HepG2 (cell line): Measurements from ENCODE around the gene PSAPL1. TPM values are rescaled to one million over a fixed set of nuclear protein-coding genes. Genes with fewer than 3 reads are reported as not detected.

Experiments used
- ATAC-seq: fragments of 200-7000 bp; cut with Tn5 transposase; 3 replicates; pipeline ENCODE4 v1.9.1; 2020; ENCODE audit warnings: mild to moderate bottlenecking, moderate library complexity
- BruUV-seq: library from RNA; stranded (reverse); fragments of 400-500 nt; replicated peaks from 2 replicates; lab custom pipeline; 2021; lab: Mats Ljungman, UMichigan
- CTCF ChIA-PET: fragments of 300-600 bp; formaldehyde crosslinking; extraction: SDS; loops from one replicate; lab custom pipeline; 2021; ENCODE audit warnings: low total read pairs, inconsistent platforms, low intra/inter-chr PET ratio; lab: Yijun Ruan, JAX
- POLR2A ChIA-PET: fragments of 350-600 bp; sonication (Branson Sonifier 250); formaldehyde crosslinking; loops from one replicate; lab custom pipeline; 2020; ENCODE audit warnings: antibody characterized with exemption, inconsistent platforms; lab: Yijun Ruan, JAX
- DNase-seq: peaks from one replicate; pipeline ENCODE4 v3.0.0-alpha.2; 2015; ENCODE audit warnings: low spot score
- FAIRE-seq: peaks from 3 replicates; lab custom pipeline; 2011; peaks lifted over from hg19 to GRCh38; lab: Jason Lieb, UNC
- H2AFZ ChIP-seq: one replicate; pipeline ENCODE4 v1.6.1; 2011; ENCODE audit warnings: low read length, inconsistent platforms
- H3K27ac ChIP-seq: fragments of 300-600 bp; 3 replicates; pipeline ENCODE4 v1.8.0; 2011; ENCODE audit warnings: mixed run types, mild to moderate bottlenecking, mixed read lengths, low read length, inconsistent platforms; ENCODE audit not compliant: insufficient read depth; ENCODE audit errors: extremely low read length
- H3K27me3 ChIP-seq, 2 experiments: fragments of 200-600 bp in 1 of 2; 2 replicates in 1 of 2; 3 replicates in 1 of 2; pipeline versions ENCODE4 v1.6.0 to v1.8.0; 2011; ENCODE audit warnings: low read length in 2 of 2, mild to moderate bottlenecking in 2 of 2, moderate library complexity in 2 of 2, inconsistent platforms in 1 of 2; ENCODE audit not compliant: insufficient read depth in 2 of 2, control insufficient read depth in 1 of 2
- H3K36me3 ChIP-seq, 2 experiments: fragments of 200-600 bp in 1 of 2; replicated peaks in 1 of 2; 2 replicates in 1 of 2; 3 replicates in 1 of 2; pipeline versions ENCODE4 v1.5.1 to v1.8.0; 2011; ENCODE audit warnings: low read length in 2 of 2, inconsistent platforms in 1 of 2; ENCODE audit not compliant: insufficient read depth in 2 of 2, control insufficient read depth in 1 of 2
- H3K4me1 ChIP-seq: 2 replicates; pipeline ENCODE4 v1.5.1; 2012; ENCODE audit warnings: low read length, inconsistent platforms; ENCODE audit not compliant: insufficient read depth
- H3K4me2 ChIP-seq: 2 replicates; pipeline ENCODE4 v1.6.0; 2011; ENCODE audit warnings: low read depth, low read length, inconsistent platforms
- H3K4me3 ChIP-seq, 3 experiments: fragments of 200-600 bp in 1 of 3; sonication (generic), shearing (Covaris generic) in 1 of 3; replicated peaks in 1 of 3; 2 replicates each; pipeline ENCODE4 v1.5.1; 2011 to 2016; ENCODE audit warnings: low read length in 3 of 3, inconsistent platforms in 2 of 3, low read depth in 2 of 3, mild to moderate bottlenecking in 2 of 3, control low read depth in 1 of 3, mixed read lengths in 1 of 3; ENCODE audit not compliant: insufficient read depth in 1 of 3
- H3K79me2 ChIP-seq: one replicate; pipeline ENCODE4 v1.6.1; 2011; ENCODE audit warnings: low read length, inconsistent platforms; ENCODE audit not compliant: insufficient read depth
- H3K9ac ChIP-seq: 2 replicates; pipeline ENCODE4 v1.6.0; 2011; ENCODE audit warnings: mild to moderate bottlenecking, low read depth, low read length, inconsistent platforms; ENCODE audit not compliant: insufficient read depth
- H3K9me3 ChIP-seq: 2 replicates; pipeline ENCODE4 v1.5.1; 2012; ENCODE audit warnings: mild to moderate bottlenecking, low read length
- H4K20me1 ChIP-seq: 2 replicates; pipeline ENCODE4 v1.6.0; 2011; ENCODE audit warnings: inconsistent platforms, mild to moderate bottlenecking, low read length, moderate library complexity; ENCODE audit not compliant: insufficient read depth
- ARID5B ChIP-seq: IDR thresholded peaks from 2 replicates; pipeline ENCODE4 v1.4.0; 2020; ENCODE audit warnings: mild to moderate bottlenecking, missing genetic modification reagents
- ARNT2 ChIP-seq: sonication (generic); formaldehyde crosslinking; IDR thresholded peaks from 2 replicates; pipeline ENCODE4 v1.8.0; 2022; ENCODE audit warnings: mild to moderate bottlenecking, low read depth, missing genetic modification reagents, moderate library complexity
- GATA4 ChIP-seq: sonication (generic); IDR thresholded peaks from 2 replicates; pipeline ENCODE4 v1.6.1; 2016; ENCODE audit warnings: antibody characterized with exemption, low read depth, borderline replicate concordance
- HOXA7 ChIP-seq: sonication (generic); formaldehyde crosslinking; IDR thresholded peaks from 2 replicates; pipeline ENCODE4 v1.8.1; 2022; ENCODE audit warnings: mild to moderate bottlenecking, missing genetic modification reagents, moderate library complexity
- JUNB ChIP-seq: sonication (generic); formaldehyde crosslinking; IDR thresholded peaks from 2 replicates; pipeline ENCODE4 v1.8.0; 2022; ENCODE audit warnings: missing genetic modification reagents, mild to moderate bottlenecking, borderline replicate concordance
- MEIS2 ChIP-seq: sonication (generic); formaldehyde crosslinking; IDR thresholded peaks from 2 replicates; pipeline ENCODE4 v1.9.0; 2021; ENCODE audit warnings: mild to moderate bottlenecking, missing genetic modification reagents
- MLLT10 ChIP-seq: sonication (generic); formaldehyde crosslinking; IDR thresholded peaks from 2 replicates; pipeline ENCODE4 v1.4.0; 2020; ENCODE audit warnings: missing genetic modification reagents
- NFE2 ChIP-seq: sonication (generic); formaldehyde crosslinking; IDR thresholded peaks from 2 replicates; pipeline ENCODE4 v1.4.0; 2020; ENCODE audit warnings: missing genetic modification reagents
- SATB2 ChIP-seq: sonication (generic); formaldehyde crosslinking; IDR thresholded peaks from 2 replicates; pipeline ENCODE4 v1.5.0; 2020; ENCODE audit warnings: missing genetic modification reagents
- SNAPC2 ChIP-seq: sonication (generic); formaldehyde crosslinking; IDR thresholded peaks from 2 replicates; pipeline ENCODE4 v1.8.1; 2022; ENCODE audit warnings: mild to moderate bottlenecking, missing genetic modification reagents
- TP53 ChIP-seq: sonication (generic); formaldehyde crosslinking; conservative IDR thresholded peaks from 2 replicates; pipeline ENCODE4 v1.4.0; 2020; ENCODE audit warnings: missing genetic modification reagents
- ZNF331 ChIP-seq: sonication (generic); formaldehyde crosslinking; IDR thresholded peaks from 2 replicates; pipeline ENCODE4 v1.4.0; 2020; ENCODE audit warnings: missing genetic modification reagents
- ZNF367 ChIP-seq: sonication (generic); formaldehyde crosslinking; IDR thresholded peaks from 2 replicates; pipeline ENCODE4 v1.4.0; 2020; ENCODE audit warnings: missing genetic modification reagents, borderline replicate concordance
- ZNF644 ChIP-seq: IDR thresholded peaks from 2 replicates; pipeline ENCODE4 v1.6.1; 2016; ENCODE audit warnings: low read depth
- ZSCAN21 ChIP-seq: sonication (generic); formaldehyde crosslinking; IDR thresholded peaks from 2 replicates; pipeline ENCODE4 v1.8.0; 2022; ENCODE audit warnings: mild to moderate bottlenecking, missing genetic modification reagents, moderate library complexity, borderline replicate concordance
- WGBS: methylation state at CpG from one replicate; pipeline ENCODE4 v1.1.6; 2017; ENCODE audit warnings: low lambda C conversion rate; 5-methylcytosine and 5-hydroxymethylcytosine counted together
- in situ Hi-C: cut with HindIII; loops from 2 replicates; pipeline ENCODE4 v1.10.0; 2017; ENCODE audit warnings: low pct_unique_long_range_greater_than_20kb; ENCODE audit not compliant: extremely low pct_ligation_motif_present
- intact Hi-C: fragments of 100-400 bp; cut with micrococcal nuclease; formaldehyde crosslinking; loops from one replicate; pipeline ENCODE4 v1.10.0; 2022; ENCODE audit not compliant: unreplicated experiment
- polyA plus RNA-seq, 8 experiments: library from polyadenylated mRNA; depleted of rRNA in 3 of 8; stranded (reverse) in 7 of 8; unstranded in 1 of 8; fragments of >200 nt; fragmentation: Illumina TruSeq in 4 of 8; extraction: Trizol in 4 of 8; gene quantifications; 2 replicates each; pipeline versions ENCODE4 v1.2.1 to v1.2.3, GENCODE V29; 2011 to 2016; ENCODE audit warnings: low read depth in 4 of 8, missing spikeins in 1 of 8, mixed read lengths in 1 of 8; ENCODE audit not compliant: insufficient read depth in 1 of 8
- total RNA-seq, 5 experiments: library from RNA; depleted of rRNA; stranded (reverse); fragments of >200 nt; fragmentation: Illumina TruSeq; extraction: Trizol; gene quantifications; 2 replicates each; pipeline ENCODE4 v1.2.3, GENCODE V29; 2016; ENCODE audit warnings: low read depth in 1 of 5
- TF ChIP-seq, protein P1 (sequence below): IDR thresholded peaks from 2 replicates; pipeline ENCODE4 v1.6.1; 2012; ENCODE audit warnings: inconsistent platforms

Gene PSAPL1
- total and polyA plus RNA-seq, 2 of the 13 experiments (the other 11 are each of a cell fraction or from before 2014, with no cell fraction given) = 0.02 to 0.16 TPM

DNA sequence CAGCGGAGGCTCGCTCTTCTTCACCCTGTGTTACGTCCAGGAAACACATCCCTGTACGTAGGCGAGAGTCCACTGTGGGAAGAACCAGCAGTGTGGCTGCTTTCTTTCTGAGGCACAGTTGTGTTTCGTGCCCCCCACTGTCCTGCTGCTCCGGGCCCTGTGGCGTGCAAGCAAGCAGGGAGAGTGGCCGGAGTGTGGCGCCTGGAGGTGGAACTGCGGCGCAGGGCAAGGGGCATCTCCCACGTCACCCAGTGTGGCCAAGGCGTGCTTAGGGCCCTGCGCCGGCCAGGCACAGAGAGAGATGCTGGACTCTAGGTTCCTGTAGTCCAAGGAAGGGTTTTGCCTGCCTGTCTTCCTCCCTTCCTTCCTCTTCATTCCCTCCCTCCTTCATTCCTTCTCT lies 13.3 kb upstream of the PSAPL1 start:
- ChIA-PET CTCF (no interaction called here), POLR2A (no interaction called here)
- no peaks in the 10 kb centered on the region; the same call in 1 of the 2 replicates for H3K4me1 ChIP-seq
- H3K27me3 ChIP-seq = peaks cover 0 to 10% of the 10 kb centered on the region in 2 experiments; a peak in 3 of 5 replicates
- H3K79me2 ChIP-seq = no peaks in the 10 kb centered on the region
- ATAC-seq = peak; percentile 28; the same call in 2 of the 3 replicates
- WGBS = 45% methylated on average over 5 of the region's 16 CpGs
- in situ Hi-C loops (no loop called here), intact Hi-C loops (no loop called here)
- no peak overlapping the region for H2AFZ ChIP-seq
- no peak for FAIRE-seq
- TF ChIP-seq MEIS2 (CRISPR knock-in tag) (no peak), ZNF644 (no peak), ARID5B (CRISPR knock-in tag) (no peak), ZNF367 (no peak), TP53 (CRISPR knock-in tag) (no peak), SATB2 (CRISPR knock-in tag) (no peak), HOXA7 (CRISPR knock-in tag) (no peak), SNAPC2 (CRISPR knock-in tag) (no peak), ZNF331 (no peak), MLLT10 (CRISPR knock-in tag) (no peak), NFE2 (CRISPR knock-in tag) (no peak), GATA4 (no peak), ZSCAN21 (CRISPR knock-in tag) (no peak), JUNB (CRISPR knock-in tag) (no peak), ARNT2 (CRISPR knock-in tag) (no peak)
- TF ChIP-seq, protein P1, sequence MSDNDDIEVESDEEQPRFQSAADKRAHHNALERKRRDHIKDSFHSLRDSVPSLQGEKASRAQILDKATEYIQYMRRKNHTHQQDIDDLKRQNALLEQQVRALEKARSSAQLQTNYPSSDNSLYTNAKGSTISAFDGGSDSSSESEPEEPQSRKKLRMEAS = no peak
- no peak overlapping the region for H3K27ac ChIP-seq
- DNase-seq = no peak
- BruUV-seq = no TSS peak
- no peak overlapping the region for H3K9ac ChIP-seq
- H4K20me1 ChIP-seq = no peaks in the 10 kb centered on the region
- H3K4me3 ChIP-seq = no peak overlapping the region
- no peaks in the 10 kb centered on the region for H3K36me3 ChIP-seq
- no peaks in the 10 kb centered on the region for H3K9me3 ChIP-seq
- no peak overlapping the region; the same call in 1 of the 2 replicates for H3K4me2 ChIP-seq
